ENCODE data around the gene ARFIP1.
"Not testable (repeated sequence)": the region's sequence is repeated elsewhere in the genome, so short reads cannot be mapped to it uniquely, and the experiment has no call there.

ARFIP1 gene, protein sequence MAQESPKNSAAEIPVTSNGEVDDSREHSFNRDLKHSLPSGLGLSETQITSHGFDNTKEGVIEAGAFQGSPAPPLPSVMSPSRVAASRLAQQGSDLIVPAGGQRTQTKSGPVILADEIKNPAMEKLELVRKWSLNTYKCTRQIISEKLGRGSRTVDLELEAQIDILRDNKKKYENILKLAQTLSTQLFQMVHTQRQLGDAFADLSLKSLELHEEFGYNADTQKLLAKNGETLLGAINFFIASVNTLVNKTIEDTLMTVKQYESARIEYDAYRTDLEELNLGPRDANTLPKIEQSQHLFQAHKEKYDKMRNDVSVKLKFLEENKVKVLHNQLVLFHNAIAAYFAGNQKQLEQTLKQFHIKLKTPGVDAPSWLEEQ

DNA sequence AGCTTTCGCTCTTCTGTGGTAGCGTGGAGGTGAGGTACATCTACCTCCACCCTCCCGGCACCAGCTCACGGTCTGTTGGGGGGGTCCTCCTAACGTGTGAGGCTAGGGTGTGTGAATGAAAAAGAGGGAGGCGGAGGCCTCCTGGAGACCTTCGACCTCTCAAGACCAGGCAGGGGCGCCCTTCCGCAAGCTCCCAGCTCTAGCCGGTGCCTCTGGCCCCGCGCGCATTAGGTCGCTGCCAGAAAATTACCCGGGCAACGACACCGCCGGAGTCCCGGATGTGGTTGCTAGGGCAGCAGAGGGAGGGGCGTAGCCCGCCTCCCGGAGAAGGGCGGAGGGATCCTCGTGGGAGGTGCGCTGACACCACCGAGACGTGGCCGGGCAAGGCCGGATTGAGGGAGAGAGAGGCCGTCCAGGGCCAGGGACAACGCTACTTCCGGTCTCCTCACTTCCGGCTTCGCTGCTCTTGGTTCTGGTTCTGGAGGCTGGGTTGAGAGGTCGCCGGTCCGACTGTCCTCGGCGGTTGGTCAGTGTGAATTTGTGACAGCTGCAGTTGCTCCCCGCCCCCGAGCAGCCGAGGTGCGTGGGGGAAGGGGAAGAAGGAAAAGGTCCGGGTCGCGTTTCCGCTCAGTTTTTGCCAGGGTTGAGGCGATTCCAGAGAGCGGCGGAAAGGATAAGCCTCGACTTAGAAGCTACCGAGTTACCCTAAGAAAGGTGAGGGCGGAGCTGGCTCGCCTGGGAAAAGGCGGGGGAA lies at the start of gene ARFIP1, which contains the start of gene TIGD4:
TSS of gene ARFIP1 (plus strand) at position 442 of the 754 bp plus-strand sequence. CDS start 49,680 bp downstream, outside the sequence.
TSS of gene TIGD4 (minus strand) at position 218 of the 754 bp plus-strand sequence. CDS start 8,726 bp downstream, outside the sequence.
- FAIRE-seq, result peak; percentile 99
- peak; percentile 96 for DNase-seq (ENCODE audit: insufficient read length, low spot score)

DNA sequence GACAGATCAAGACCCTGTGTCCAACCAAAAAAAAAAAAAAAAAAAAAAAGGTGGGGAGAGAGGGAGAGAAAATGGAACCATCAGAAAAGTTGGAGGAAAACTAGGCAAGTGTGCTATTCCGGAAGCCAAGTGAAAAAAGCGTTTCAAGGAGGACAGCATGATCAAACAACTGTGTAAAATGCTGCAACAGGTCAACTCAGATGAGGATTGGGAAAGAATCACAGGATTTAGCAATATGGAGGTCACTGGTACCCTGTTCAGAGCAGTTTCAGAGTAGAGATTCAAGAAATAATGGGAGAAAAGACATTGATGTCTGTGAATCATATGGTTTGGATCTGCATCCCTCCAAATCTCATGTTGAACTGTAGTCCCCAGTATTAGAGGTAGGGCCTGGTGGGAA lies 47.8 kb upstream of the ARFIP1 start:
- DNase-seq (ENCODE audit: insufficient read length, low spot score), result no peak
- FAIRE-seq, result no peak

DNA sequence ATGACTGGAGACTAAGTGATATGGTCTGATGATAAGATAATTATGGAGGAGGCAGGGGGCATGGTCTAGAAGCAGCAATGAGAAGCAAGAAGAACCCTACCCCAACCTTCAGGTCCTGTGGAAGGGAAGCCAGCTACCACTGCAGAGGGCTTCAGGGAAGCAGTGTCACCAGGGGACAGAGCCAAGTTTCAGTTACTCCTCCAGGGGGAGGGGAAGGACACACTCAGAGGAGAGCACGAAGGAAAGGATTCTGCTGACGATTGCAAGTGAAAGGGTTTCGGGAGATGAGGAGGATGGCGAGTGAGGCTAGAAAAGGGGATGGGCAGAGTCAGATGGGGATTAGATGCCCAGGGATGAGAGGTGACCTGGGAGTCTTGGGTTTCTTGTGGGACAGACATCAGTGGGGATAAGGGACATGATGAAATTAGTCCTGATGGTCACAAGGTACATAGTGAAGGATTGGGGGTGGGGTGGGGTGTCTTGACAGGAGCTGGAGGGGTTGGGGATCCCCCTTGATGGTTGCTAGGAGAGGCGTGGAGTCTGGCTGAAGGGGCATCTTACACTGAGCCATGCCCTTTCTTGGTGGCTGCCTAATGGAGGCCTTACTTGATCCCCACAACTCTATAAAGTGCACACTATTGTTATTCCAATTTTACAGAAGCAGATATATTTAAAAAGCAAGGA lies 45.6 kb upstream of the ARFIP1 start:
- DNase-seq (ENCODE audit: insufficient read length, low spot score) (no peak), FAIRE-seq (no peak)

DNA sequence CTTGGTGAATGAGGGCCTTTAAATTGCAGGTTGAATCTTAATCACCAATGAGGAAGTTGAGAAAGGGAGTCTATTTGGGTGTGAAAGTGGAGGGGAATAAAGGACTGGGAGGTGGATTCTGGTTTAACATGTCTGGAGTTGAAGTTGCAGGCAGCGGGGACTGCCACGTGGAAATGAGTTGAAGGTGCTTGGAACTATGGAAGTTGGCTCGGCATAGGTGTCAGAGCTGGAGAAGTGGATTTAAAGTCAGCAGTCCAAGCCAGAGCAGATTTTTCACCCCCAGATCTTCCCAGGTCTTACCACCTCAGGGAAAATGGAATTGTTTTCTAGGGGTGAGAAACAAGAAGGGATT lies 45.1 kb upstream of the ARFIP1 start:
- FAIRE-seq (no peak), DNase-seq (ENCODE audit: insufficient read length, low spot score) (no peak)

DNA sequence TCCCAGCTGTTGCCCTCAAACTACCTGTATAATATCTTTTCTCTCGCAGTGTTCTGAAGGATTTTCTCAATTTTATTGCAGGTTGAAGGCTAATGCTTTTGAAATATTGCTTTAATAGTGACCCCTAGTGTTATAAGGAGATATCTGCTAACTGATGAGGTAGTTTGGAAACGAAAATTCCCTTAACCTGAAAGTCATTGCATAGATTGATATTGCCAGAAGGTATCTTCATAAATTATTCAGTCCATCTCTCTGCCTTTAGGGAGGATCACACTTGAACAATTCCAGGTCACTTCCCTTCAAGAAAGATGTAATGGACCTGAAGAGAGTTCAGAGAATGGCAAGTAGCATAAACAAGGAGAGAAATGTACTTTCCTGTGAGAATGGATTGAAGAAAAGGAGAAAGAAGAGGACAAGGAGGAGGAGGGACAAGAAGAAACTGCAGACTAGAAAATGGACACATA lies 44.3 kb upstream of the ARFIP1 start:
- DNase-seq (ENCODE audit: insufficient read length, low spot score), result peak; percentile 49
- FAIRE-seq, result peak; percentile 57

DNA sequence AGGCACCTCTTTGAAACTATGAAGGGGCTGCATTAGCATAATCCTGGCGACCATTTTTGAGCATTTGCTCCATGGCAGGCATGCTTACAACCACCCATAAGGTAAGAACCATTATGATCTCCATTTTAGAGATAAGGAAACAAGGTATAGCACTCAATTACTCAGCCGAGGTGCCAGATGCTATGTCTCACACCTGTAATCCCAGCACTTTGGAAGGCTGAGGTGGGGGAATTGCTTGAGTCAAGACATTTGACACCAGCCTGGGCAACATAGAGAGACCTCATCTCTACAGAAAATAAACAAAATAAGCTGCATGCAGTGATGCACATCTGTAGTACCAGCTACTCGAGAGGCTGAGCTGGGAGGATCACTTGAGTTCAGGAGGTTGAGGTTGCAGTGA lies 43.8 kb upstream of the ARFIP1 start:
- FAIRE-seq (no peak), DNase-seq (ENCODE audit: insufficient read length, low spot score) (no peak)

DNA sequence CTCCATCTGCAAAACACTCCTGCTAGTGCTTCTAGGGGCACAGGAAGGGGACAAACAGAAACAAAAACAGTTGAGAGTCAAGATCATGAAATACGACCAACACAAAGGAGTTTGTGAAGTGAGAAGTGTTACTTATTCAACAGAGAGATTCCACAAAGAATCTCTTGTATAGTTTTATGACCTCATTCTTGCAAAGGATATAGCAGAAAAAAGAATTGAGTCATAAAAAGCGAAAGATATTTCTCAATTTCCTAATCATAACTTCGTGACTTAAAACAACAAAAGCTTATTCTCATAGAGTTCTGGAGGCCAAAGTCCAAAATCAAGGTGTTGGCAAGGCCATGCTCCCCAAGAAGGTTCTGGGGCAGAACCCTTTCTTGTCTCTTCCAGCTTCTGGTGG lies 40.9 kb upstream of the ARFIP1 start:
- DNase-seq (ENCODE audit: insufficient read length, low spot score) (no peak), FAIRE-seq (no peak)

DNA sequence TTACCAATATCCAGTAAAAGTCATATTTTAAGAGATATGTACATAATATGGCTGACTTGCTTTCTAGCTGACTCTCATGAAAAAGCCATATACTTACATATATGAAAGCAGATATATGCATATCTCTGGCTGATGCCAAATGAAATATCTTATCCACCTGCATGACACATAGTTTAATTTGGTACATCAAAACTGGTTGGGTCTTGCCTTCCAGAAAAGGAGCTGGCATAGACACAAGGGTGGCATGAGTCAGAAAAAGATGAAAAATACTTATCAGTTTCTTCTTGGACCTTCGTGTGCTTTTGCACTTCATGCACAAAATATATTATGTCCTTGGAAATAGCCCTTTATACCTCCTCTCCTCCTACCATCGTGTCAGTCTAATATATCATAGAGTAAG lies 32.3 kb upstream of the ARFIP1 start:
- FAIRE-seq, result no peak
- no peak for DNase-seq (ENCODE audit: insufficient read length, low spot score)

DNA sequence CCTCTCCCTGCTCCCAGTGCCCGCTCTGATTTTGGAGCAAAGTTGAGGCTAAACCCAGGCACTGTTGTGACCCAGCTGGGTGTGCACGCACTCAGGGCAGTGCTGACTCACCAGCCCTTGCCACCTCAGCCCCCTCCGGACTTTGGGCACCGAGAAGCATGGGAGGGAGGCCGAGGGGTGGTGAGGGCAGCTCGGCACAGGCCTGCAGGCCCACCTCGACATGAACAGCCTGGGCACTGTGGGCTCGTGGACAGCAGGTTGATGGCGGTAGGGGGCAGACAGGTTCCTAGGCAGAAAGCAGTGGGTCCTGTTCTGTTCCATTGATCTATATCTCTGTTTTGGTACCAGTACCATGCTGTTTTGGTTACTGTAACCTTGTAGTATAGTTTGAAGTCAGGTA lies 31.1 kb upstream of the ARFIP1 start:
- no peak for DNase-seq (ENCODE audit: insufficient read length, low spot score)
- FAIRE-seq, result no peak

DNA sequence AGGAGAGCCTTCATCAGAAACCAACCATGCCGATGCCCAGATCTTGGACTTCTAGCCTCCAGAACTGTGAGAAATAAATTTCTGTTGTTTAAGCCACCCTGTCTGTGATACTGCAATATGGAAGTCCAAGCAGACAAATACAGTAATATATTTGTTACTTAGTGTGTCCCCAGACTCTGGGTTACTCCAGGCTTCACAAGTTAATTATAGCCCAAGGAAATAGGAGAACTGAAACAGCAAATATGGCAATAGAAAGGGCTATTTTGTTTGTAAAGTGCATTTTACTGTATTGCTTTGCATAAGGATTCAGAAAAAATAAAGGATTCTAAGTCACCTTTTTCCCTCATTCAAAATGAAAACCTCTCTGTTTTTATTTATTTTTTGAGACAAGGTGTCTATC lies 16.0 kb upstream of the ARFIP1 start:
- DNase-seq (ENCODE audit: insufficient read length, low spot score) (no peak), FAIRE-seq (no peak)

DNA sequence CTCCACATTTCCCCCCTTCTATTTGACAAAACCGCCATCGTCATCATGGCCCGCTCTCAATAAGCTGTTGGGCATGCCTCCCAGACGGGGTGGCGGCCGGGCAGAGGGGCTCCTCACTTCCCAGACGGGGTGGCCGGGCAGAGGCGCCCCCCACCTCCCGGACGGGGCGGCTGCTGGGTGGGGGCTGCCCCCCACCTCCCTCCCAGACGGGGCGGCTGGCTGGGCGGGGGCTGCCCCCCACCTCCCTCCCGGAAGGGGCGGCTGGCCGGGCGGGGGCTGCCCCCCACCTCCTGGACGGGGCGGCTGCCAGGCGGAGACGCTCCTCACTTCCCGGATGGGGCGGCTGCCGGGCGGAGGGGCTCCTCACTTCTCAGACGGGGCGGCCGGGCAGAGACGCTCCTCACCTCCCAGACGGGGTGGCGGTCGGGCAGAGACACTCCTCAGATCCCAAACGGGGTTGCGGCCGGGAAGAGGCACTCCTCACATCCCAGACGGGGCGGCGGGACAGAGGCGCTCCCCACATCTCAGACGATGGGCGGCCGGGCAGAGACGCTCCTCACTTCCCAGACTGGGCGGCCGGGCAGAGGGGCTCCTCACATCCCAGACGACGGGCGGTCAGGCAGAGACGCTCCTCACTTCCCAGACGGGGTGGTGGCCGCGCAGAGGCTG lies 14.6 kb upstream of the ARFIP1 start:
- not testable (repeated sequence) for FAIRE-seq; DNase-seq (ENCODE audit: insufficient read length, low spot score)

DNA sequence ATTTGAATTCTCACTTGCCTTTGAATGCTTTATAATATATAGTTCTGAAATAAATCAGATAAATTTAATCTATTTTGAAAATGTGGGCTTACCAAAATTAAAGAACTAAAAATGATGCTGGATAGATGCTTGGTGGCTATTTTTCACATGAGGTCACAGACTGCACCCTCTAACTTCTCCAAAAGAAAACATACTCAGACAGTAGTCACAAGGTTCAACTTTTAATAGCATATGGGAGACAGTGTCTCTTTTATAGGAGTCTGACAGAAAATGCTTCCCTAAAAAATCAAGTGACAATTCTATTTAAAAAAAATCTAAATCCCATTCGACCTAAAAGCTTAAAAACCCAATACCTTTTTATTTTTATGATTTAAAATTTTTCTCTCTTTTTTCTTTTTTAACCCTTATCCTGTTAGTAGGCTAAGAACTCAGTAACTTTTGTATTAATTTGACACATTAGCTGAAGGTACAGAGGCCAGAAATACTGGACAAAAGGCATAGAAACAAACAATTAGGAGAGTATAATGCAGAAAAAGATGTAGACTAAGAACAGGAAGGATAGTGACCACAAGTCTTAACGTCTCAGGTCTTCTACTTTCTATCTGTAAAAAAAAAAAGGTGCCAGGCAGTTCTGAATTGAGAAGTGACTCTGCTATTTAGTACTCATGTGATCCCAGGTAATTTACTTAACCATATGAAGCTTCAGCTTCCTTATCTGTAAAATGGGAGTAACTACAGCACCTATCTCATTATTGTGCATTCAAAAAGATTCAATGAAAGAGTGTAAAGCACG lies 7.8 kb upstream of the ARFIP1 start:
- DNase-seq (ENCODE audit: insufficient read length, low spot score) (no peak), FAIRE-seq (no peak)

DNA sequence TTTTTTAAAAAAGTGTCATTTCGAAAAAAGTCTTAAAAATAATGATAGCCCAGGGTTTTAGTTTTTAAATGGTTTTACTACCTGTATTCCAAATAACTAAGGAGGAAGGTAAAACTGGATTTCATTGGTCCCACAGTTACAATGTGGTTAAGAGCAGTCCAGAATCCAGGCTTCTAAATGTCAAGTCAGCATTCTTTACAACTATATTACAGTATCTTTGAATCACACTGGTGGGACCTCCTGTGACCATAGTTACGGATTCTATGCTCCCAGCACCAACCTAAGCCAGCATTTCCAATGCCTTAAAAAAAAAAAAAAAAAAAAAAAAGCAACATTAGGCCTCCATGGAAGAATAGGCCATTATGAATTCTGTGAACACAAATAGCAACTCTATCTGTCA lies 6.4 kb upstream of the ARFIP1 start:
- FAIRE-seq (no peak), DNase-seq (ENCODE audit: insufficient read length, low spot score) (no peak)

DNA sequence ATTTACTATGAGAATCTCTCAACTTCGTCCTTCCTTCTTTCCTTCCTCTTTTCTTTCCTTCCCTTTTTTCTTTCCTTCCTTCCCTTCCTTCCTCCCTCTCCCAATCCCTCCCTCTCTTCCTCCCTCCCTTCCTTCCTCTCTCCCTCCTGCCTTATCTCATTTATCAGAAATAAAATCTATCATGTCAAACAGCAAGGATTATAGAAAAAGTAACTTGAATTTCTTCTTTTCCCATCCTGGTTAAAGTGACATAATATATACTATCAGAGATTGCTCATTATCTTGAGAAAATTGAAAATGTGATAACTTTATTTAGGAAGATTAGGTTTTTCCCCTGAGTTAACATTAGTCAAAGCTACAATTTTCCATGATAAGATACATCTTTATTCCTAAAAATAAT lies 5.8 kb upstream of the ARFIP1 start:
- FAIRE-seq, result no peak
- DNase-seq (ENCODE audit: insufficient read length, low spot score), result no peak

DNA sequence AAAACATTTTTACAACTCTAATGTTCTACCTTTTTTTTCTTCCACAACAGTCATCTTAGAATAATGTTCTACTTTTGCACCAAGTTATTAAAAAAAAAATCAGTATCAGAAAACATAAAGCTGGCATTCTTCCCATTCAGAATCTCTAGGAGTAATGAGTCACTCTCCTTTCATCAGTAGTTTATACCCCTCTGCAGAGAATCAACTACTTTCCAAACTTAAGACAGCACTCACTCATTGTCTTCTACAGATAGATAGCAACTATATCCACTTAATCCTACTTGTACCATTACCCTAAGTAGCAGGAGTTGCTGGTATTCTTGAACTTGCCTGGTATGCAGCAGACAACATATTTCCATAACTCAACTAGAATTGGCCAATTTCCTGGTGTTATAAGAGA lies 3.4 kb upstream of the ARFIP1 start:
- no peak for DNase-seq (ENCODE audit: insufficient read length, low spot score)
- no peak for FAIRE-seq

DNA sequence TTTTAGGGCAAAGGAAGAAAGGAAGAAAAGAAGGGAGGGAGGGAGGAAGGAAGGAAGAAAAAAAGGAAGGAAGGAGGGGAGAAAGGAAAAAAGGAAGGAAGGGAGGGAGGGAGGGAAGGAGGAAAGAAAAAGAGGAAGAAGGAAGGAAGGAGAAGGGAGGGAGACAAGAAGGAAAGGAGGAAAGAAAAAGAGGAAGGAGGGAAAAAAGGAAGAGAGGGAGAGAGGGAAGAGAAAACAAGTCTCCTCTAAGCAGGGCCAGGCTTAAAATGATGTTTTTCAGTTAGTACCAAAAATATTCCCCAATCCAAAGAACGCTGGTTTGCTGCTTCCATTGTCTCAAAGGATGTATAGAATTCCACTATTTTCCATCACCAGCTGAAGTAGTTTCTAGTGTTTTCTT lies 2.3 kb upstream of the ARFIP1 start:
- FAIRE-seq (no peak), DNase-seq (ENCODE audit: insufficient read length, low spot score) (no peak)

DNA sequence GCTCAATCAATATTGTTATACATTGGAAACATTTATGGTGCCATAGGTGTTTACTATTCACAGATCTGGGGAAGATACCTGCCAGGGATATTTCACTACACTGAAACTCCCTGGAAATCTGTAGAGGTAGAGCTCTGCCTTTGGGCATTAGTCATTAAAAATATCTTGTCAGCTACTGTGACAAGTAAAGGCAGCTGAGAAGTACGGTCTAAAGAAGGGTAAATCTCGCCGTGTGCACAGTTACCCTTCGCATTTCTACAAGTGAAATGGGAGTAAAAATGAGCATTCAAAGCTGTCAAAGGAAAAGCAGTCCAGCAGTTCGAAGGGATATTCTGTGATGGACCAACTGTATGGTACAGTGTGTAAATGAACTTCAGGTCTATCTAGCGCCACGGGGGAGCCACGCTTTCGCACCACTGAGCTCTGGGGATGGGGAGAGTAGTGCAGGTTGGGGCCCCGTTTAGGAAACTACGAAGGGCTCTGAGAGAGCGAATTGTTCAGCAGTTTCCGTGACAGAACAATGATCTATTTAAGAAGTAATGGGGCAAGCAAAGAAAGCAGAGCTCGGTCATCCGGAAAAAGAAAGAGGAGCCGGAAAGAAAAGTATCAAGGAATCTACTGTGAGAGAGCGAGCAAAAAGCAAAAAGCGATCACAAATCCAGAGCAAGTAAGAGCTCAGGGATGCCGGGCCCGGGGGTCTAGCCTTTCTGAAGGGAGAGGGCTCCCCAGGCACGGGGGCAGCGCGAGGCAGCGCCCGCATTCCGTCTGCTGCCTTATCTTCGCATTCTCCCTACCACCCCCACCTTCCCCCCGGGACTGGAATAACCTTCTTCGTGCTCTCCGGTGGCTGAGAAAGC lies 870 bp upstream of the ARFIP1 start:
- DNase-seq (ENCODE audit: insufficient read length, low spot score) (peak; percentile 2), FAIRE-seq (no peak)

DNA sequence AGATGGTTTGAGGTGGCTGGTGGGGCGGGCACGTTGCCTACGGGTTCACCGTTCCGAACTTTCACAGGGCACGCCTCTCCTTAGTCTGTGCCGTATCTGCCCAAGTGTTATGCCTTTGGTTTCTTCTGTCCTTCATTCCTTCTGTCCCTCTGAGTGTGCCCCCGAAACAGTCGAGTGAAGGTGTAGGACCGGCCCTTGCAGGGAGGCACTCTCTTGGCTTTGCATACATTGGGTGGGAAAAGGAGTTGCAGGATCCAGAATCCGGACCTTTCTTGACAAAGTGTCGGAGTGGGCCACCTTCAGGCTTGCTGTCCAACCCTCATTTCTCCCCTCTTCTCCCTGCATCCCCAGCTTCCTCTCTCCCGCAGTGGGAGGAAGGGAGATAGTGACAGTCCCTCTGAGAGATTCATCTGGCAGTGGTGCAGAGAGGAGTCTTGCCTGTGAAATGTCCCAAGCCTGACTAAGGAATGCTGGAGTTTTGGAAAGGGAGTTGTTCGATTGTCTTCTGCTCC lies 569 bp downstream of the ARFIP1 start:
- peak; percentile 5 for DNase-seq (ENCODE audit: insufficient read length, low spot score)
- FAIRE-seq, result no peak

Measured in HTR-8/SVneo (cell line).